SKM-1 treated with dmso at 0.1 percent for 144 hours (cell line): Measurements from ENCODE around the gene ZNF664.
A peak's percentile ranks its signal among the peaks of the same experiment; 100 is the strongest.

Experiments used
- DNase-seq: peaks from one replicate; lab custom pipeline; 2025; ENCODE audit not compliant: unreplicated experiment; lab: John Stamatoyannopoulos, UW

Gene ZNF664

DNA sequence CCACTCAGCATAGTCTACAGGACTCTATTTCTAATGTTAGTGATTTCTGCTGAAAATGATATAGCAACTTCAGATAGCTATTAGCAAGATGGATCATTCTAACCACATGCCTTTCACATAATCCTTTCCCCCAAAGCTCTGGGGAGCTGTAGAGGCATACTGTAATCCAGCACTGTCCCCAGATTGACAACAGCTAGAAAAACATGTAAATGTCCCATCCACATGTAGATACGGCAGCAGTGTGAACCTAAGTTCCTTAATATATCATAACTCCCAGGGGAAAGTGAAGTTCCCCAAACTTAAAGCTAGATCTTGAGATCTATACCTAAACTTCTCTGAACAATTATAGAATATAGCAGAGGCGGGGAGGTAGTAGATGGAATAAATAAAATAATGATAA lies 14.0 kb downstream of the ZNF664 start:
- DNase-seq = no peak

DNA sequence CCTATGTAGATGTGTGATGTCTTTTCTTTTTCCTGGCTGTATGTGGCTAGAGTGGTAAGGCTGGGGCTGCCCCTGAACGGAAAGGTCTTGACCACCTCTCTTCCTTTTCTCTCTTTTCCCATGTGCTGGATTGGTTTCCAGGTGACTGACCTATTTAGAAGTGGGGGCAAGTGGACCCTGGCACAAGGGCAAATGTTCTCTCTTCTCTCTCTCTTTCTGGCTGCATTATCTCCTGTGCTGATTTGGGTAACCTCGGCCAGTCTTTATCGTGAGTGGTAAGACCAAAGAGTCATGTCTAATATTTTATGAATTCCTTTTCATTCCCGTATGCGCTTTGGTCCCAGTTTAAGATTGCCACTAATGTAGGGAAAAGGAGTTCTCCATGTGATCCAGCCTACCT lies 16.2 kb downstream of the ZNF664 start:
- DNase-seq = no peak

DNA sequence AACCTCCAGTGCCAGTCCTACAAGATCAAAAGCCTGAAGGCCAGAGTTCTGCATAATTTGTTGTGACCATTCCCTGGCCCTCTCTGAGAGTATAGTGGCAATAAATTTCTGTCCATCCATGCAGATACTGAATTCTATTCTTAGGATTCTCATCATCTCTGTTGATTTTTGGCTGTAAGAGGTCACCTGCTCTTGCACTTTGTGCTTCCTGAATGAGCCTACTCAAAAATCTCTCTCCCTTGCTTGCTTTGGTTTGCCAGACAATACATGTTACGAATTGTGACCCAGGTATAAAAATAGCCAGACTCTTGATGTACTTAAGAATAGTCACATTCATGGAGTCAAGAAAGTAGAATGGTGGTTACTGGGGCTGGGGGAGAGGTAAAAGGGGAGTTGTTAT lies 16.7 kb downstream of the ZNF664 start:
- DNase-seq = no peak

DNA sequence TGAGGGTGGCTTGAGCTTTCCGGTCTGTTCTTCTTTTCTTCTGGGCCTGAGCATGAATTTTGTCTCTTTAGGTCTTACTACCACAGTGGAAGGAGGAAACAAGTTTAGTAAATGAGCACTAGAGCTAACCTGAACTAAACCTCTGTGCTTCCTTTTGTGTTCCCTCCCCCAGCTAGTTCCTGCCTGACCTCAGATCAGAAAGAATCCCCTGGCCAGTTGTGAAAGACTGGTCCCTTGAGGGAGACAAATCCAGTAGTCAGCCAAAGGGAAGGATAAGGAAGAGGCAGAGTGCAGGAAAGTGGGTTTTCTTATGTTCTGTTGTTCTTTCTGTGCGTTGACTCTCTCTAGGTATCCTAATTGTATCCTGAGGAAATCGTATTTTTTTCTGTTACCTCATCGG lies 17.5 kb downstream of the ZNF664 start:
- DNase-seq = peak; percentile 35

DNA sequence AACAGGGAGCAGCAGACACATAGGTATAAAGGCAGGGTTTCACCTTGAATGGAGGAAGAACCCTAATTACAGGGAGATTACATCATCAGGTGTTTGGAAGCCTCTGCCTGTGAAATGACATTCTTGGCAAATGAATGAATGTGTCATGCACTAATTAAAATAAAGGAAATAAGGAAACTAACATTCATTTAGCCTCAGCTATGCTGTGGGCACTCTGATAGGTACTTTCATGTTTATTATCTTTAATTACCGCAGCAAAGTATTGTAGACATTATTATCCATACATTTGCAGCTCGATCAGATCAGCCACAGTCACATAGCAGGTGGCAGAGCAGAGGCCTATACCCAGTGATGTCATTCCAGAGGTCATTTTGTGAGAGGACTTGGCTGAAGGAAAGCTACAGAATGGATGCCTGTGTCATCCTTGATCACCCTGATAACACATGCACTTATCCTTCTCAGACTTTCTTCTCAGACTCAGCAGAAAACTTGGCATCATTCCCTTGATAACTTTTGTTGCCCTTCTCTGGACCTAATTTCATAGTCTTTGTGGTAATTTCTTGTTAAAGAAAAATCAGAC lies 18.4 kb downstream of the ZNF664 start:
- DNase-seq = no peak

DNA sequence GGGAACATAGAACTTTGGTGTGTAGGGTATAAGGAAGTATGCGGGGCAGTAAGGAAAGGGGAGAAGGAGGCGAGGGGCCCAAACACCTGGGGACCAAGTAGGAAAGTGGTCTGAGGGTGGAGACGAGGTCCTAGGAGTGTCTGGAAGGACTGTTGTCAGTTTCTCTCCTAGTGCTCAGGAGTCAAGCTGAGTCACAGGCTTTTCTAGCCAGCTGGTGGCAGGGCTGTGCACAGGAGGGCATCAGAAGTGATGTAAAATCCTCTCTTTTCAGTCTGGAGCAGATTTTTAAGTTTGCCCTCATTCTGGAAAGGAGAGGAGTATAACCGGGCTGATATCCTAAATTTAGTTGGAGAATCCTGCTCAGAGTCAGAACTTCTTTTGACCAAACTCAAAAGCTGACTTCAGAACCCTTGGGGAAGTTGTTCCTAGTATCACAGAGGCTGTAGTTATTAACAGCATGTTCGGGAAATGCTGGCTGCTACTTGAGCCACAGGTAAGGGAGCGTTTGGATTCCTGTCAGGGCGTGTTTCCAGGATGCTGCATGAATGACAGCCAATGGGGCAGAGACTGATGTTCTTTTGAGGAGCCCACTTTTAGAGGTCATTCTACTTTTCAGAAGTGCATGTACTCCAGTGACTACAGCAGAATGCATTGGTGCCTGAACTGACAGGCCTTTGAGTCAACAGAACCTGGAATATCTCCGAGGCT lies 19.3 kb downstream of the ZNF664 start:
- no peak for DNase-seq

DNA sequence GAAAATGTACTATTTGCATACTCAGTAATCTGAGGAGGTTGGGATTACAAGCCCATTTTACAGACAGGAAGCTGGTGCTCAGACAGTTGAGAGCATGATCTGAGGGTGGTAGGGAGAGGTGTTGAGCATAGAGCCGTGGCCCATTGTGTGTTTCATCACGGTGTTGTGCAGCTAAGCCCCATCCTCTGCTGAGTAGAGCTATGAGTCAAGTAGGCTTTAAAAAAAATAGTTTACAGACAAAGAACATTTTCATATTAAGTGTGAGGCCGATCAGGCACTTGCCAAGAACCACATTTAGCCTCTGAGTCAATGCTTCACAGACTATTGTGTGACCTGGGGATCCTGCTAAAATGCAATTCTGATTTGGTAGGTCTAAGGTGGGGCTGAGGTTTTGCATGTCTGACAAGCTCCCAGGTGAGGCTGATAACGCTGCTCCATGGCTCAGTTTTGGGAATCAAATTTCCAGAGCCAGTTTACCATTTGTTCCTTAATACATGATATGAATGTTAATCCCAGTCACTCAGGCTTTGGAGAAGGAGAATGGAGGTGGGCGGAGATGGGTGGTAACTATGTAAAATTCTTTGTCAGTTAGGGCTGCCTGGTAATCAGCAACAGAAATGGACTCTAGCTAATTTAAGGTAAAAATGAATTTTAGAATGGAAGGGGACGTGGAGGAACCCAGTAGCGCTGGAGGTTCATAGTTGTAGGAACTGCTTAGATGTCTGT lies 22.2 kb downstream of the ZNF664 start:
- DNase-seq = no peak

DNA sequence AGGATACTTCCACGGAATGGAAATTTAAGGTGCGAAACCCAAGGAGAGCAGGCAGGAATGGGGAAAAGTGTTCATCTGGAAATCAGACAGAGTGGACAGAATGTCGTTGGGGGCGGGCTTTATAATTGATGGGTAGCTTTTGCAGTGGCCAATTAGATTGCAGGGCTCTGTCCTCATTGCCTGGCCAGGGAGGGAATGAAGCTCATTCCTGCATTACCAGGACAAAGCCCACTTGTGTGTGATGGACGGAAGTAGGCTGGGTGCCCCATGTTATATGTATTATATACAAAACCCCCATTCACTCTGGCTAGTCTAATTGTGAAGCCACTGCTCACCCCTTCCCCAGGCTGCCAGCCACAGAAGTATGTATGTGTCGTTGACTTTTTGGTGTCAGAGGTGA lies 23.6 kb downstream of the ZNF664 start:
- DNase-seq = no peak

DNA sequence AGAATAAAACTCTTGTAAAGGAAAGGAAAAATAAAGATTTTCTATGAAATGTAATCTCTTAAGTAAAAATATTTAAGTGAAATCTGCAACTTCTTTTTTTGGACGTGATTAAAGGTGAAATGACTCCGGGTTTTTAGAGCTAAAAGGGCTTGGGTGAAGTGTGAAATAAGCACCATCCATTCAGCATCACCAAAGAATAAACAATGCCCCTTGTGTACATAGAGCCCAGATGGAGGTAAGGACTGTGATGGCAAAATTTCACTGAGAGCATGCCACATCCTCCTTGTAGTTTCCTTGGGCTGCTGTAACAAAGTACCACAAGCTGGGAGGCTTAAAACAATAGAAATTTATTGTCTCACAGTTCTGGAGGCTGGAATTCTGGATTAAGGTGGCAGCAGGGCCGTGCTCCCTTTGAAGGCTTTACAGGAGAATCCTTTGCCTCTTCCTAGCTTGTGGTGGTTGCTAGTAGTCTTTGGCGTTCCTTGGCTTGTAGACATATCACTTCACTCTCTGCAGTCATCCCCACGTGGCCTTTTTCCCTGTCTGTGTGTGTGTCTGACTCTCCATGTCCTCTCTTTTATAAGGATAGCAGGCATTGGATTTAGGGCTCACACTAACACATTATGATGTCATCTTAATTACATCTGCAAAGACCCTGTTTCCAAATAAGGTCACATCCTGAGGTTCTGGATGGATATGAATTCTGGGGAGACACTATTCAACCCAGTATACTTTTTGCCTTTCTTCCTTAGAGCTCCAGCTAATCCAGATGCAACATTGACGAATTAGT lies 24.2 kb downstream of the ZNF664 start:
- no peak for DNase-seq

DNA sequence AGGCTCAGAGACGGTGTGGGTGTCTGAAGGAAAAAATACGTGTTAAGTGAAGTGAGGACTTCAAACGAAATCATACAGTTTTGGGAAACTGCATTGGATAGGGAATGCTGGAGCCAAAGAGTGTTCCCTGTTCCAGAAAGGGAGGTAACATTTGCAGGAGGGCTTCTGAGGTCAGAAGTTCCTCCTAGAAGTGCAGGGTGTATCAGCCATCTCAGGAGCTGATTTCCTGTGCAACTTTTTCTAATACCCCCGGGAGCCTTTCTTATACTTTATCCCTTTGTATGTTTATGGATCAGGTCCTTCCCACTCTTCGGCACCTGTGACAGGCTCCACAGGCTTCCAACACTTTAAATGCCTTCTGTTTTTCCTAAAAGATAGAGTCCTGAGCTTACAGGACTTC lies 24.9 kb downstream of the ZNF664 start:
- DNase-seq = no peak

DNA sequence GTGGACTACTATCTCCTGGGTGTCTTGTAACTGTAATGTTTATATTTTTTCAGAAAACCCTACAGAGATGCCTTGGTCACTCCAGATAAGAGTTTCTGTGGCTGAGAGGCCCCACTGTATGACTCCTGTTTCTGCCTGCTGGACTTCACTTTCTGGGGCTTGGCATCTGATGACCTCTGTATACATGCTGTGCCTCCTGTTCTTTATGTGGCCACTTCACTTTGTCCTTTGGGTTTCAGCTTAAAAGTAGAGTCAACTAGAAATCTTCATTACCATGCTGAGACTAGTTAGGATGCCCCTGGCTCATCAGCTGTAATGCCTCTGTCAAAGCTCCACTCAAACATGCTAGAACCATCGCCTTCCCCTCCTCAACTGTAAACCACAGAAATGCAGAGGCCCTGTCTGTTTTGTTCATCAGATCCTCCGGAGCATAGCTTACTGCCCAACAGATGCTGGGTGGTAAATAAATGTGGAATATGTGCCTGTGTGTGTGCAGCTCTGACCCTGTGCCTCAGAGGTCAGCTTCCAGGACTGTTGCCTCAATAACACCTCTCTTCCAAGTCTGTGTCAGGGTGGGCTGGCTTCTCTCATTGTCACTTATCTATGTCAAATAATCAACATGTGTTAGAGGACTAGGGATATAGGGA lies 25.5 kb downstream of the ZNF664 start:
- DNase-seq = no peak

DNA sequence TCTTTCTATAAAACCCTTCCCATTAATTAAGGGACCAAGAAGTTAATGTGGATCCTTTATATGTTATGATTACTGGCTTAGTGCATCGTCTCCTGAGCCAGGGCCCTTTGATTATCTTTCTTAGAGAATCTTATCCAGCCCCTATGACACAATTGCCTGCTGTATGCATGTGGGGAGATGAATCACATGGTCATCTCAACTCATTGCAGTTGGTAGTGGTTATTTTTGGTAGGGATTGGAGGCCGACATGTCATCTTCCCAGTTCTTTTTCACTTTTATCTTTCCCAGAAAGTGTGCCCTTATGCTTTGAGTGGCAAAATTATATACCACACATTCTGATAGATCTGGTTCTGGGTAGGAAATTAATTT lies 26.0 kb downstream of the ZNF664 start:
- no peak for DNase-seq

DNA sequence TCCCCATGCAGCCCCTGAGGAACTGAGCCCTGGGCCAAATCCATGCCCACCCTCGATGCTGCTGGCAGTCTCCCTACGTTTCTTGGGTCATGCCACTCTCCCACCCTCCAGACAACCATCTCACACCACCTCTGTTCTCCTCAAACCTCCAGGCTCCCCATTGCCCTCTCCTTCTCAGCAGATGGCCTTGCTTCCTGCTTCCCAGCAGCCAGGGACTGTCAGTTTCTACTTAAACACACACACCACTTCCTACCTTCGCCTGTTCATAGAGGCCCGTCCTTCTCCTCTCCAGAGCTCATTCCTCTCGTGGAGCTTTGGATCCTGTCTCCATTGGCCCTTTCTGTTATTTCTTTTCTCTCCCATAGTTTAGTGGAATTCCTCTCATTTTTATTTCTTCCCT lies 27.1 kb downstream of the ZNF664 start:
- no peak for DNase-seq

DNA sequence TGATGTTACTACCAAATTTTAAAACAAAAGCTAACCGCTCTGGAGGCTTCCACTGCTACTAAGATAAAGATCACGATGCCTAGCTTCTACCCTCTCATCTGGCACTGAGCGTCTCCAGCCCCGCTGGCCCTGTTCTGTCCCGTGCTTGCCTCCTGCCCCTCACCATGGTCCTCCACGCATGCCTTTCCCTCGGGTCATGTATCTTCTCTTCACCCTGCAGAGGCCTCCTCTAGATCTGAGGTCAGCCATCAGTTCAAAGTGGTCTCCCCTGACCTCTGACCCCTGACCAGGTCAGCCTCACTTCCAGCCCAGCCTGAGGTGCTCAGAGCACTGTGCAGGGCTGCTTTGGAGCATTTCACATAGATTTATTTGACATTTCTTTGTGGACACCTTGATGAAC lies 28.3 kb downstream of the ZNF664 start:
- DNase-seq = no peak

DNA sequence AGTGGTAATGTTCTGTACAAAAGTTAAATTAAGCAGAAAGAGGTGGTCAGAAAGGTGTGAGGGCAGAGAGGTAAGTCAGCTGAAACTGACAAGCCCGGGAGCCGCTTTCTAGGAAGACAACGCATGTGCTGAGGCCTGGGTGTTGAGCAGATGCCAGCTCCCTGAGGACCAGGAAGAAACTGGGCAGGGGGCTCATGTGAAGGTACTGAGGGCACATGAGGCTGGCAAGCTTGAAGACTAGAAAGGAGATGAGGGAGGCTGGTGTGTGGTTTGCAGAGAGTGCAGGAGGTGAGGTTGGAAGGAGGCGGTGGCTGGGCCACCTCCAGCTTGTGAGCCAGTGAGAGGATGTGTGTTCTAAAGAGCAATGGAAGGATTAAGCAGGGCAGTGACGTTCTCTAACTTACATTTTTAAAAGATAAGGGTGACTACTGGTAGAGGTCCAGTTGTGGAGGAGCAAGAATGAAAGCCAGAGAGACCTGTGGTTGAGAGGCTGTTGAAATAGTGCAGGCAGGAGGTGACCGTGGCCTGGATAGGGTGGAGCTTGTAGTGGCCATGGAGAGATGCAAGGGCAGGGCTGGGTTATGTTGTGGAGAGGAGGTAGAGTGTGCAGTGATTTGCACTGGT lies 29.1 kb downstream of the ZNF664 start:
- no peak for DNase-seq

DNA sequence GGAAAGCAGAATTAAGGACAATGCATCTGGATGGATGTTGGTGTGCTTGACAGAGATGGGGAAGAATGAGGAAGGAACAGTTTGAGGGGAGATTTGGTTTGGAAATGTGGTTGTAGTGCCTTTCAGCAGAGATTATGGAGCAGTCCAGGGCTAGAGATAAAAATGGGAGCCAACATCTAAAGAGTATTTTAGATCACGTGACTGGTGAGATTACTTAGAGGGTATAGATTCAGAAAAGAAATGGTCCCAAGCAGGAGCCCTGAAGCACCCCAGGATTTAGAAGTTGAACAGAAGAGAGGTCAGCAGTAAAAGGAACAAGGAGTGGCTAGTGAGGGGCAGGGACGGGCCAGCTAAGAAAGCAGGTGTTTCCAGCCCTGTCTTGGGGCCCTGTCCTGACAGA lies 29.6 kb downstream of the ZNF664 start:
- DNase-seq = no peak

DNA sequence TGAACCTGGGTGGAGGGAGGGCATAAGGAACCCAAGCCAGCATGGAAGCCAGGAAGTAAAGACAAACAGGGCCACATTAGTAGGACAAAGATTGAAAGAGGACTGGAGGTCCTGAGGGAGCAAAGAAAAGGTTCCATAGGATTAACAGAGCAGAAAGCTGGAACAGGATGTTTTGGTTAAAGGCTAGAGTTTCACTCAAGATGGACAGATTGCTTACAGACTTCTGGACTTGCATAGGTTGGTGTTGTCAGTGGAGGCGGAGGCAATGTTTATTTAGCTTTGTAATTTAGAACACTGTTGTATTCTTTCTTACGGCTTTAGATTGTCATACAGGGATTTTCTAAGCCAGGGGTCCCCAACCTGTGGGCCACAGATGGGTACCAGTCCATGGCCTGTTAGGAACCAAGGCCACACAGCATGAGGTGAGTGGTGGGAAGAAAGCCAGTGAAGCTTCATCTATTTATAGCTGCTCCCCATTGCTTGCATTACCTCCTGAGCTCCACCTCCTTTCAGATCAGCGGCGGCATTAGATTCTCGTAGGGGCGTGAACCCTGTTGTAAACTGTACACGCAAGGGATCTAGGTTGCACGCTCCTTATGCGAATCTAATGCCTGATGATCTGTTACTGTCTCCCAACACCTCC lies 31.3 kb downstream of the ZNF664 start:
- DNase-seq = no peak

DNA sequence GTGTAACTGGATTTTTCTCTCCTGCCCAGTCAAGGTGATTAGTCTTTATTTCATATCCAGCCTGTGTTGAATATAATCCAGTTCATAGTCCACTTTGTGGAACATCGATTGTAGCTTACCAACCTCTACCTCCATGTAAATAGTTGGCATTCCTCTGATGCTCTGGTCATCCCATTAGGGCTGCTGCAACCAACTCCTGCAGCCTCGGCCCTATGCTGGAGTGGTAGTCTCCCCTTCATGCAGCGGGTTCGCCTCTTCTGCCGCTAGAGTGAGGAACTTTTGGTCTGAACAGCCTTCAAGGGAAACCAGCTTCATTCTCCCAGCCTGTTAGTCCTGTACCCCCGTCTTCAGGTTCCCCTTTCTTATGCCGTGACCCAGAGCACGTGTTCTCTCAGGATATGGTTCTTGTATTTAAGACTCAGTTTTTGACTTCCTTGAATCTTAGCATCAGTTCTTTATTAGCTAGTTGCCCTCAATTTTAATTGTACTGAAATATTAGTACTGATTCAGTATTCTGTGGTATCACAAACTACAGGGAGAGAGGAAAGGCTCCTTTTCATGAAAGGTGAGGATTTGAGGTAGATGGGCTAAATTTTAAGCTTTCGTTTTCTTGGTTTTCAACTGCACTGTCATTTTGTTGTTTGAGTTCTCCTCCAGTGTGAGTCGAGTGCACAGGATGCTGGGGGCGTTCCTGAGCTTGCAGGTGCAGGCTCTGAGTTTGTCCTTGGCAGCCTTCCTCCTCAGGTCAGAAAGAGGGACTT lies 33.2 kb downstream of the ZNF664 start:
- DNase-seq = no peak

DNA sequence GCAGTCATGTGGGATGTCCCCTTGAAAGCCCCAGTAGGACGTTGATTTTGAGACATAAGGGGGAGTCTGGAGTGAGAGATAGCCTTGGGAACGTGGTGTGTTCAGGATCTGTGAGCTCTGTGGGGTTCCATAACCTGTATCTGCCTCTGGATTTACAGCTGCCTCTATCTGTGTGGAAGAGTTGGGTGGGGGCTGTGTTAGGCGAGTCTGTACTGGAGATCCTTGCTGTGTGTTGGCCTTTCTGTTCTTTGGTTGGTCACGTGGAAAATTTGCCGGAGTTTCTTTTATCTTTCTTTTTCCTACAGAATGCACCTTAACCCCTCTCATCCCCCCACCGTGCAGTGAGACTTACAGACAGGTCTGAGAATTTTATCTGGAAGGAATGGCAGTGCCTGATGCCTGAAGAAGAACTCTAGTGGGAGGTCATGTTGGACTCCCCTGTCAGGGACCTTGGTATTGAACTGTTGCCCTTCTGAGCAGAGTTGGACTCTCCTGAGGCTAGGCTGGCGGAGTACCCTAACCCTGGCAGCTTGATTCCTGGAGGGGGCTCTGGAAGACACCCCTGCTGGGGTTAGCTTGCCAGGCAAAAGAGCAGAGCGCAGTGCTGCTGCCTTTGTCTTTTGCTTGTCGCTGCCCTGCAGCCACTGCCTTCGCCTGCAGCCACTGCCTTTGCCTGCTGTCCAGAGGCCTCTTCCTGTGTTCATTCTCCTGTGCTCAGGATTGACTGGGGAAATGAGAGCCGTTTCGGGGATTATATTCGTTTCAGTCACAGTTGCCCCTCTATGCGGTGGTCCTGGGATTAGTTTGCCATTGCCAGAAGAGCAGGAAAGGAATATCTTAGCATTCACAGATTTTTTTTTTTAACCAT lies 34.1 kb downstream of the ZNF664 start:
- no peak for DNase-seq
